Gastrocnemius medialis (tissue), 4 donors: ENCODE measurements around the gene PIAS2.

Source experiments
- POLR2A ChIP-seq, 2 donors: fragments of 450-650 bp; IDR thresholded peaks; one replicate each; pipeline ENCODE4 v1.6.1; 2017; ENCODE audit warnings: antibody characterized with exemption in 2 of 2, mild to moderate bottlenecking in 2 of 2, moderate library complexity in 2 of 2
- TF ChIP-seq, protein P1 (sequence below), 5 experiments: fragments of 450-650 bp in 3 of 5; fragments of 200-600 bp in 2 of 5; sonication (generic) in 2 of 5; IDR thresholded peaks in 4 of 5; conservative IDR thresholded peaks in 1 of 5; 1 replicate in 4 of 5; 2 replicates in 1 of 5; pipeline ENCODE4 v1.5.1; 2016 to 2019; ENCODE audit warnings: antibody characterized with exemption in 5 of 5, mild to moderate bottlenecking in 3 of 5, moderate library complexity in 3 of 5

GRCh38 chr18:46771141-46771540 lies 146.2 kb downstream of the PIAS2 start:
- TF ChIP-seq, protein P1, sequence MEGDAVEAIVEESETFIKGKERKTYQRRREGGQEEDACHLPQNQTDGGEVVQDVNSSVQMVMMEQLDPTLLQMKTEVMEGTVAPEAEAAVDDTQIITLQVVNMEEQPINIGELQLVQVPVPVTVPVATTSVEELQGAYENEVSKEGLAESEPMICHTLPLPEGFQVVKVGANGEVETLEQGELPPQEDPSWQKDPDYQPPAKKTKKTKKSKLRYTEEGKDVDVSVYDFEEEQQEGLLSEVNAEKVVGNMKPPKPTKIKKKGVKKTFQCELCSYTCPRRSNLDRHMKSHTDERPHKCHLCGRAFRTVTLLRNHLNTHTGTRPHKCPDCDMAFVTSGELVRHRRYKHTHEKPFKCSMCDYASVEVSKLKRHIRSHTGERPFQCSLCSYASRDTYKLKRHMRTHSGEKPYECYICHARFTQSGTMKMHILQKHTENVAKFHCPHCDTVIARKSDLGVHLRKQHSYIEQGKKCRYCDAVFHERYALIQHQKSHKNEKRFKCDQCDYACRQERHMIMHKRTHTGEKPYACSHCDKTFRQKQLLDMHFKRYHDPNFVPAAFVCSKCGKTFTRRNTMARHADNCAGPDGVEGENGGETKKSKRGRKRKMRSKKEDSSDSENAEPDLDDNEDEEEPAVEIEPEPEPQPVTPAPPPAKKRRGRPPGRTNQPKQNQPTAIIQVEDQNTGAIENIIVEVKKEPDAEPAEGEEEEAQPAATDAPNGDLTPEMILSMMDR (IDR thresholded peaks at IDR 0.05 in 4 of 5, conservative IDR thresholded peaks at IDR 0.05 in 1 of 5) = no peak
- TF ChIP-seq POLR2A (IDR thresholded peaks at IDR 0.05) = no peak
